ENCODE data around the gene TMEM120B. TPM values are rescaled to one million over a fixed set of nuclear protein-coding genes. Genes with fewer than 3 reads are reported as not detected.
"Not testable (repeated sequence)": the region's sequence is repeated elsewhere in the genome, so short reads cannot be mapped to it uniquely, and the experiment has no call there.

TMEM120B gene
- polyA plus RNA-seq, 1 donor from 2014 or later, result 2.7 TPM

- Mint-ChIP-seq H3K36me3 (no peaks in the 10 kb centered on the region), H3K9me3 (no peaks in the 10 kb centered on the region)
Measured at GRCh38 chr12:121697093-121697698, 15.4 kb upstream of the TMEM120B start.

GRCh38 chr12:121697861-121698260 is 14.7 kb upstream of the TMEM120B start:
- H3K4me1 Mint-ChIP-seq, H3K36me3 Mint-ChIP-seq, H3K4me3 Mint-ChIP-seq, H3K27ac Mint-ChIP-seq, H3K27me3 Mint-ChIP-seq, H3K9me3 Mint-ChIP-seq: not testable (repeated sequence)

More at GRCh38 chr12:121697093-121697698, 15.4 kb upstream of the TMEM120B start:
- Mint-ChIP-seq H3K27me3 (no peaks in the 10 kb centered on the region), H3K27ac (no peak overlapping the region), H3K4me1 (peaks cover 0 to 4% (median 2%) of the 10 kb centered on the region in 3 donors), H3K4me3 (peak overlapping the region in 2 of 4 donors; percentile 2 to 52)

- no peak overlapping the region for H3K27ac Mint-ChIP-seq
- no peaks in the 10 kb centered on the region for H3K27me3 Mint-ChIP-seq
- peaks cover 0 to 5% (median 0%) of the 10 kb centered on the region in 3 donors for H3K9me3 Mint-ChIP-seq
- H3K4me3 Mint-ChIP-seq, result no peak overlapping the region
- peaks cover 0 to 4% (median 2%) of the 10 kb centered on the region in 3 donors for H3K4me1 Mint-ChIP-seq
- H3K36me3 Mint-ChIP-seq, result no peaks in the 10 kb centered on the region
Measured at GRCh38 chr12:121701667-121702277, 10.8 kb upstream of the TMEM120B start.

- Mint-ChIP-seq H3K27ac (no peak overlapping the region), H3K9me3 (peaks cover 0 to 5% (median 0%) of the 10 kb centered on the region in 3 donors), H3K4me3 (no peak overlapping the region), H3K36me3 (no peaks in the 10 kb centered on the region), H3K4me1 (no peaks in the 10 kb centered on the region), H3K27me3 (no peaks in the 10 kb centered on the region)
Measured at GRCh38 chr12:121702944-121703343, 9.6 kb upstream of the TMEM120B start.

GRCh38 chr12:121705514-121705913 is 7.0 kb upstream of the TMEM120B start:
- Mint-ChIP-seq H3K36me3 (no peaks in the 10 kb centered on the region), H3K4me1 (peaks cover 4 to 10% (median 7%) of the 10 kb centered on the region in 3 donors), H3K9me3 (peaks cover 0 to 5% (median 0%) of the 10 kb centered on the region in 3 donors), H3K27ac (peak overlapping the region in 1 of 3 donors; percentile 63), H3K4me3 (peak overlapping the region in 1 of 4 donors; percentile 6), H3K27me3 (peaks cover 3% of the 10 kb centered on the region)

- H3K27ac Mint-ChIP-seq, result peak overlapping the region in 1 of 3 donors; percentile 30
- H3K4me1 Mint-ChIP-seq, result peaks cover 11 to 20% (median 17%) of the 10 kb centered on the region in 3 donors
- H3K27me3 Mint-ChIP-seq, result peaks cover 3% of the 10 kb centered on the region
- peaks cover 0 to 5% (median 0%) of the 10 kb centered on the region in 3 donors for H3K9me3 Mint-ChIP-seq
- no peaks in the 10 kb centered on the region for H3K36me3 Mint-ChIP-seq
- H3K4me3 Mint-ChIP-seq, result peak overlapping the region; percentile 10 to 53 (median 32)
Measured at GRCh38 chr12:121708313-121709063, 4.1 kb upstream of the TMEM120B start.

- H3K27me3 Mint-ChIP-seq, H3K27ac Mint-ChIP-seq, H3K36me3 Mint-ChIP-seq, H3K9me3 Mint-ChIP-seq: not testable (repeated sequence)
- Mint-ChIP-seq H3K4me3 (peak overlapping the region in 3 of 4 donors; percentile 10 to 53 (median 52)), H3K4me1 (peaks cover 11 to 24% (median 21%) of the 10 kb centered on the region in 3 donors)
Measured at GRCh38 chr12:121709064-121709424, 3.5 kb upstream of the TMEM120B start.

GRCh38 chr12:121709478-121709961 is 3.0 kb upstream of the TMEM120B start:
- Mint-ChIP-seq H3K4me1 (peaks cover 11 to 24% (median 21%) of the 10 kb centered on the region in 3 donors), H3K27me3 (peaks cover 3% of the 10 kb centered on the region), H3K9me3 (peaks cover 0 to 5% (median 0%) of the 10 kb centered on the region in 3 donors), H3K27ac (no peak overlapping the region), H3K36me3 (no peaks in the 10 kb centered on the region), H3K4me3 (peak overlapping the region in 1 of 4 donors; percentile 96)

GRCh38 chr12:121711361-121712189 is 977 bp upstream of the TMEM120B start:
- no peaks in the 10 kb centered on the region for H3K9me3 Mint-ChIP-seq

GRCh38 chr12:121712190-121712460 is 427 bp upstream of the TMEM120B start:
- H3K9me3 Mint-ChIP-seq, result no peaks in the 10 kb centered on the region
- H3K4me1 Mint-ChIP-seq, result peaks cover 11 to 26% (median 22%) of the 10 kb centered on the region in 3 donors
- H3K4me3 Mint-ChIP-seq, result peak overlapping the region; percentile 91 to 99 (median 96)
- peaks cover 3% of the 10 kb centered on the region for H3K27me3 Mint-ChIP-seq
- H3K27ac Mint-ChIP-seq, result peak overlapping the region; percentile 63 to 94 (median 91)
- H3K36me3 Mint-ChIP-seq, result no peaks in the 10 kb centered on the region

More at GRCh38 chr12:121711361-121712189, 977 bp upstream of the TMEM120B start:
- Mint-ChIP-seq H3K36me3 (no peaks in the 10 kb centered on the region), H3K27ac (peak overlapping the region; percentile 63 to 94 (median 91)), H3K4me3 (peak overlapping the region; percentile 91 to 99 (median 96)), H3K4me1 (peaks cover 11 to 26% (median 22%) of the 10 kb centered on the region in 3 donors), H3K27me3 (peaks cover 3% of the 10 kb centered on the region)

GRCh38 chr12:121713257-121713777 is 765 bp downstream of the TMEM120B start:
- H3K4me1 Mint-ChIP-seq, result peaks cover 11 to 26% (median 22%) of the 10 kb centered on the region in 3 donors
- peaks cover 3% of the 10 kb centered on the region for H3K27me3 Mint-ChIP-seq
- H3K27ac Mint-ChIP-seq, result peak overlapping the region in 2 of 3 donors; percentile 31 to 56
- peaks cover 1% of the 10 kb centered on the region for H3K36me3 Mint-ChIP-seq
- no peaks in the 10 kb centered on the region for H3K9me3 Mint-ChIP-seq
- peak overlapping the region; percentile 87 to 99 (median 94) for H3K4me3 Mint-ChIP-seq

GRCh38 chr12:121713793-121714192 is 1.2 kb downstream of the TMEM120B start:
- no peaks in the 10 kb centered on the region for H3K9me3 Mint-ChIP-seq
- H3K4me3 Mint-ChIP-seq, result peak overlapping the region; percentile 82 to 97 (median 89)
- H3K4me1 Mint-ChIP-seq, result peaks cover 7 to 24% (median 17%) of the 10 kb centered on the region in 3 donors
- peaks cover 1% of the 10 kb centered on the region for H3K36me3 Mint-ChIP-seq
- H3K27me3 Mint-ChIP-seq, result peaks cover 3% of the 10 kb centered on the region
- H3K27ac Mint-ChIP-seq, result peak overlapping the region in 2 of 3 donors; percentile 31 to 56

GRCh38 chr12:121715055-121715454 is 2.5 kb downstream of the TMEM120B start:
- H3K4me3 Mint-ChIP-seq, result peak overlapping the region in 1 of 4 donors; percentile 67
- H3K27me3 Mint-ChIP-seq, H3K9me3 Mint-ChIP-seq, H3K36me3 Mint-ChIP-seq: not testable (repeated sequence)
- H3K4me1 Mint-ChIP-seq, result peaks cover 6 to 20% (median 13%) of the 10 kb centered on the region in 3 donors
- H3K27ac Mint-ChIP-seq, result peak overlapping the region in 1 of 3 donors; percentile 51

- Mint-ChIP-seq H3K27ac (no peak overlapping the region), H3K27me3 (no peaks in the 10 kb centered on the region), H3K36me3 (peaks cover 1% of the 10 kb centered on the region), H3K4me1 (peaks cover 6 to 20% (median 13%) of the 10 kb centered on the region in 3 donors), H3K9me3 (no peaks in the 10 kb centered on the region), H3K4me3 (peak overlapping the region in 1 of 4 donors; percentile 67)
Measured at GRCh38 chr12:121715862-121716435, 3.4 kb downstream of the TMEM120B start.
